ENCODE results near the gene ATP5MC3.

ATP5MC3 gene

DNA sequence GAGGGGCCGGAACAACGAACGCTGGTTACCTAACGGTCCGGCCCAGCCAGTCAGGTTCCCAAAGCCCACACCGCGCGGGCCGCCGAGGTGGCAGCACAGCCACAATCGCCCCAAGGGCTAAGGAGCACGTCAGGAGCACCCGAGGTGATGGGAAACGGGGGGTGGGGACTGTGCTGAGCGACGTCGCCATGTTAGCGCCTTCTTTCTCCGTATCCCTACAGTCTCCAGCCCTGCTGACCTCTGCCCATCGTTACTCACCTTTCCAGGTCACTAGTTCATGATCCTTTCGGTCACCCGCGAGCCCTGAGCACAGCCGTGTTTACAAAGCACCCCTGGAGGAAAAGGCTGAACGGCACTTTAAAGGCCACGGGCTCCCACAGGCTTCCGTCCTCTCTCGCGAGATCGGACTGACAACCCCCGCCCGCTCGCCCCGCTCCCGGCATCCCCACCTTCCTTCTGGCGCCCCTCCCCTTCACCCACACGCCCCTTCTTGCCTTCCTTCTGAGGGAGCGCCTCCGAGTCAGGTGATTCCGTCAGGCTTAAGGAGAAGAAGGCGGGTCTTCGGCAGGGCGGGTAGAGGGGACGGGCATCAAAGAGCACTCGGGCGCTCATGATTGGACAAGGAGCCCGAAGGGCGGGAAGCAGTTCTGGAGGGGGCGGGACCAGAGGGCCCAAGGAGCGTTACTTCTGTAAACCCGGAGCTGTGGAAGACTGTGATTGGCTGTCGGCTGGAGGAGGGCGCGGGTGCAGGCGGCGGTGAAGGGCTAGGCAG is 13.5 kb downstream of the ATP5MC3 start, which contains the start of gene ATF2:
ATF2 (minus strand) TSS at position 412 of the 772 bp plus-strand sequence. CDS start 31,760 bp downstream, outside the sequence.
- DNase-seq = peak; percentile 99

DNA sequence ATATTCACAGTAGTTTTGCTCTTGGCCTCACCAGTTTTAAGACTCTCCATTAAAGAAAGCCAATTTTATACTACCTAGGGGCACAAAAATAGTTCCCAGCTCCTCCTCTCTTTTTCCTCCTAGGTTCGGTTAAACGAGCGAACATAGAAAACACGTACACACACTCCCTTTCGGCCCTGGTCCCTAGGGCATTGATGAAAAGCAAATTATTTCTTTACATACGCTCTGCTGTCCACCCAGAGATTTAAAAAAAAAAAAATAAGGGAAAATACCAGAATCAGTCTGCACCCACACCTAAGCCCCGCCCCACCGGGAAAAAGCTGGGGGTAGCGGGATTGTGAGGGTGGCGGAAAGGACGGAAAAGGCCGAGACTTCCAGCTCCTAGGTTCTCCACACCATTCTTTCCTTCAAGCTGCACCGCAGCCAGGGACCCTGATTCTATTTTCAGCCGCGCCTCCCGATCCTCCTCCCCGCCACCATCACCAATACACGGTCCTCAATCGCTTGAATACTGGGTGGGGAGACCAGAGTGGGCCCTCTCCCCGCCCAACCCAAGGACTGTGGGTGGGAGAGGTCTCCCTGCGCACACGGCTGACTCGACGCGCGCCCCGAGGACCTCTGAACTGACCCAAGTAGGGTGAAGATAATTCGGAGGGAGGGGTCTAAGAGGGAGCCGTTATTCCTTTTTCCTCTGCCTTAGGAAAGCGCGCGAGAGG is 14.3 kb downstream of the ATP5MC3 start:
- DNase-seq = peak; percentile 42

- DNase-seq = no peak
Measured at GRCh38 chr2:175166216-175166824, 15.2 kb downstream of the ATP5MC3 start.

- no peak for DNase-seq
Measured at GRCh38 chr2:175164235-175164634, 17.3 kb downstream of the ATP5MC3 start.

DNA sequence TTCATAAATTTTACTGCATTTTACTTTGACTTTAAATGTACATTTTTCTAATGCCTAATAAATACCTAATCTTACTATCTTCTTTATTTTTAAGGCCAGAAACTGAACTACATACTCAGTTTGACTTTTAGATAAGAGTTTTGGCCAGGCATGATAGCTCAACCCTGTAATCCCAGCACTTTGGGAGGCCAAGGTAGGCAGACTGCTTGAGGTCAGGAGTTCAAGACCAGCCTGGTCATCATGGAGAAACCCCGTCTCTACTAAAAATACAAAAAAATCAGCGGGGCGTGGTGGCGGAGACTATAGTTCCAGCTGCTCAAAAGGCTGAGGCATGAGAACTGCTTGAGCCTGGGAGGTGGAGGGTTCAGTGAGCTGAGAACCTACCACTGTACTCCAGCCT is 22.6 kb downstream of the ATP5MC3 start:
- DNase-seq = no peak

GRCh38 chr2:175156534-175156933 is 25.0 kb downstream of the ATP5MC3 start:
- DNase-seq = no peak

- DNase-seq = peak; percentile 69
Measured at GRCh38 chr2:175154661-175155082, 26.8 kb downstream of the ATP5MC3 start.

DNA sequence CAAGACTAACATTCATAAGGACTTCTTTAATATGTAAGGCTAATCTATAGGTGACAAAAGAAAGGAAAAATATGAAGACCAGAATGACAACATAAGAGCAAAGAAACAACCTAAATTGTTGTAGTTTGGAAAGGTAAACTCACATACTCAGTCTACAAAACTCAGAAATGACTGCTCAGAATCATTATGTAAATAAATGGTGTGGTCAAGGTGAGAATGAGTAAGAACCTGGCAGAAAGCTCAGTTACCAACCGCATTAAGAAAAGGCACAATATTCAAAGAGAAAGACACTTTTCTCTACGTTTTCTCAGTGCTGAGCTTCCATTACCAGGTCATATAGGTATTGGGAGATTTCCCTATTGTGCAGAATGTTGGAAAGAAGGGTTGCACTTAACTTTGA is 29.3 kb downstream of the ATP5MC3 start:
- no peak for DNase-seq

DNA sequence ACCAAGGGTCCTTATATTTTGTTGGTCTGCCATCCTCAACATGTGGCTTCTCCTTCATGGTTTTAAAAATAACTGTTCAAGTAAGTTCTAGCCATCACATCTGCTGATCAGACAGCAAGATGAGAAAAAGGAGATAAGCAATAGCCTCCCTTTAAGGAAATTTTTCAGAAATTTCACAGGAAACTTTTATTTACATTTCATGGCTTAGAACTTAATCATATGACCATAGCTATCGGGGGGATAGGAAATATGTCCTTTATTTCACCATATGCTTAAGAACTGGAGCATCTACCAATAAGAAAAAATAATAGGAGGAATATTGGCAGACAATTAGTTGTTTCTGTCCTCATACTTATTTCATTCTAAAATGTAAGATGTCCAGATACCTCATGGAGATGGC is 29.7 kb downstream of the ATP5MC3 start:
- DNase-seq = no peak

GRCh38 chr2:175147186-175147585 is 34.3 kb downstream of the ATP5MC3 start:
- no peak for DNase-seq

DNA sequence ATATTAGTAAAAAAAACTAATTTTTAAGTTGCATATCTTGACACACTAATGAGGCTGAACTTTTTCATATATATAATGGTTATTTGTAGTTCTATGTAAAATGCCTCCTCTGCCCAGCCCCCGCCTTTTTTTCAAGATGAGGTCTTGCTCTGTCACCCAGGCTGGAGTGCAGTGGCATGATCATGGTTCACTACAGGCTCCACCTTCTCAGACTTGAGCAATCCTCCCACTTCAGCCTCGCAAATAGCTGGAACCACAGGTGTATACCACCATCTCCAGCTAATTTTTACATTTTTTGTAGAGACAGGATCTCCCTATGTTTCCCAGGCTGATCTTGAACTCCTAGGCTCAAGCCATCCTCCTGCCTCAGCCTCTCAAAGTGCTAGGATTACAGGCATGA is 37.8 kb downstream of the ATP5MC3 start:
- DNase-seq = no peak

- DNase-seq = no peak
Measured at GRCh38 chr2:175143191-175143590, 38.3 kb downstream of the ATP5MC3 start.

DNA sequence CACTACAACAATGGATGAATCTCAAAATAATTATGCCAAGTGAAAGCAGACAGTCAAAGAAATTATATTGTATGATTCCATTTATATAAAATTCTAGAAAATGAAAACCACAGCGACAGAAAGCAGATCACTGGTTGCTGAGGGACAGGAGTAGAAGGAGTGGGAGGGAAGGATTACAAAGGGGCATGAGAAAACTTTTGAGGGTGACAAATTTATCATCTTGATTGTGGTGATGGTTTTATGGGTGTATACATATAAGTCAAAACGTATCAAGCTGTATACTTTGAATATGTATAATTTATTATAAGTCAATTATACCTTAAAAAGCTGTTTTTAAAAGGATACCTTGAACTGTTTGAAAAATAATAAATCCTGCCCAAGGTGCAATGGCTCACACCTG is 41.2 kb downstream of the ATP5MC3 start:
- DNase-seq = no peak

- no peak for DNase-seq
Measured at GRCh38 chr2:175137793-175138192, 43.7 kb downstream of the ATP5MC3 start.

GRCh38 chr2:175136334-175137215 is 44.9 kb downstream of the ATP5MC3 start:
- no peak for DNase-seq

- no peak for DNase-seq
Measured at GRCh38 chr2:175135862-175136261, 45.6 kb downstream of the ATP5MC3 start.

DNA sequence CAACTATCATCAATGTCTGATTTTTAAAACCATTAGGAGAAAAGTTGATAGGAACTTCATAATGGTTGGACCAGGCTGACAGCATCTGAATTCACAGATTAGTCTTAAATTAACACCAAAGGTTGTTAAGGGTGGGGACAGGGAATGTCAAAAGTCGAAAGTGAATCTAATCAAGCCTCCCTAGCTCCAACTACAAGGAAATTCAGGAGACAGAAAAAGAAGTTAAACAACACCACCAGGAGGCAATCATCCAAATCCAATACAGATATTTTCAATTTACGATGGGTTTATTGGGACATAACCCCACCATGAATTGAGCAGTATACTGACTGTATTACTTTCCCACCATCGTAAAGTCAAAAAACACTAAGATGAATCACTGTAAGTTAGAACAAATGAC is 46.3 kb downstream of the ATP5MC3 start:
- no peak for DNase-seq

GRCh38 chr2:175131252-175131651 is 50.3 kb downstream of the ATP5MC3 start:
- DNase-seq = no peak

DNA sequence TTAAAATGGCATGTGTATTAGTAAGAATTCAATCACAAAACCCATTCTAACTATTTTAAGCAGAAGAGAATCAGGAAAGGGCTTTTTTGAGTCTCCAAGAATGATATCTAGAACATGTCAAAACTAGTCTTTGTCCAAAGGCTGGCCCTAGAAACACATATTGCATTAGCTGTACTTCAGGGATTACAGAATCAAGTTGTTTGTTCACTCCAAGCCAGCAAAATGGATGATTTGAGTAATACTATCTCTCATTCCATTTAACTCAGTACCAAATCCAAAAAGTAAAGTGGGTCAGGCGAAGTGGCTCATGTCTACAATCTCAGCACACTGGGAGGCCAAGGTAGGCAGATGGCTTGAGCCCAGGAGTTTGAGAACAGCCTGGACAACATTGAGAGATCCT is 54.8 kb downstream of the ATP5MC3 start:
- no peak for DNase-seq

All from NCI-H226 (cell line).